M059J (cell line): Measurements from ENCODE around the gene PIP4K2C. TPM values are rescaled to one million over a fixed set of nuclear protein-coding genes. Genes with fewer than 3 reads are reported as not detected.
A peak's percentile ranks its signal among the peaks of the same experiment; 100 is the strongest.

ENCODE experiments used
- DNase-seq: peaks from one replicate; pipeline ENCODE4 v3.0.0-alpha.2; 2012; ENCODE audit warnings: low read depth
- total RNA-seq: library from RNA; depleted of rRNA; stranded (reverse); fragments of >200 nt; shearing (Covaris generic); gene quantifications from 2 replicates; pipeline ENCODE4 v1.2.3, GENCODE V29; 2014; rRNA removed

PIP4K2C gene
- 71.2 and 85.3 TPM in 2 replicates for total RNA-seq

DNA sequence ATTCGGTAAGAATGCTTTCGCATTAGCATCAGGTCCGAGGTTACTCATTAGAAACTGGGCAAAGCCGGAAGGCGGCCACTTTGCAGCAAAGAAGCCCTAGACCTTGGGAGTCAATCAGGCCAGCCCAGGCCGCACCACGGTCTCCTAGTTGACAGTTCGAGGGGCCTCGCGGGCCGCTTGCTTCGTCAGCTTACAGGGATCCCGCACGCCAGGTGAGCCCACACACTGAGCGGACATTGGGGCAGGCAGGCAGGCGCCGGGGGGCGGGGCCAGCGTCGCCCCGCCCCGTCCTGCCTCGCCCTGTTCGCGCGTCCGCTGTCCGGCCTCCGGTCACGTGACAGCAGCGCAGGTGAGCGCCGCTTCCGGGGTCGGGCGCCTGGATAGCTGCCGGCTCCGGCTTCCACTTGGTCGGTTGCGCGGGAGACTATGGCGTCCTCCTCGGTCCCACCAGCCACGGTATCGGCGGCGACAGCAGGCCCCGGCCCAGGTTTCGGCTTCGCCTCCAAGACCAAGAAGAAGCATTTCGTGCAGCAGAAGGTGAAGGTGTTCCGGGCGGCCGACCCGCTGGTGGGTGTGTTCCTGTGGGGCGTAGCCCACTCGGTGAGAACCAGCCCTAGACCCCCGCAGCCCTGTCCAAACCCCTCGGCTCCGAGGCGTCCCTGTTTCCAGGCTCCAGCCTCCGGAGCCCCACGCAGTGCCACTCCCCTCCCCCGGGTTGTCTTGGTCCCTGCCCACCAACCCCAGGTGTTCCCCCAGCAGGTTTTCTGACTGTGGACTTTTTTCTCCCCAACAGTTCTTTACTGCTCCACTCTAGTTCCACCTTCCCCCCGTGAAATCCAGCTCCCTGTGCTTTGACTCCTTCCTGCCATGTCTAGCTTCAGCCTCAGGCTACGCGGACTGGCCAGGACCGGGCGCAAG lies at the start of gene PIP4K2C:
PIP4K2C (plus strand) TSS at position 329 of the 918 bp plus-strand sequence; CDS start at position 427, 98 bp downstream.
- DNase-seq, result peak; percentile 74

- no peak for DNase-seq
Measured at GRCh38 chr12:57541717-57542116, 49.3 kb upstream of the PIP4K2C start.

- peak; percentile 25 for DNase-seq
Measured at GRCh38 chr12:57543581-57543980, 47.4 kb upstream of the PIP4K2C start.

DNA sequence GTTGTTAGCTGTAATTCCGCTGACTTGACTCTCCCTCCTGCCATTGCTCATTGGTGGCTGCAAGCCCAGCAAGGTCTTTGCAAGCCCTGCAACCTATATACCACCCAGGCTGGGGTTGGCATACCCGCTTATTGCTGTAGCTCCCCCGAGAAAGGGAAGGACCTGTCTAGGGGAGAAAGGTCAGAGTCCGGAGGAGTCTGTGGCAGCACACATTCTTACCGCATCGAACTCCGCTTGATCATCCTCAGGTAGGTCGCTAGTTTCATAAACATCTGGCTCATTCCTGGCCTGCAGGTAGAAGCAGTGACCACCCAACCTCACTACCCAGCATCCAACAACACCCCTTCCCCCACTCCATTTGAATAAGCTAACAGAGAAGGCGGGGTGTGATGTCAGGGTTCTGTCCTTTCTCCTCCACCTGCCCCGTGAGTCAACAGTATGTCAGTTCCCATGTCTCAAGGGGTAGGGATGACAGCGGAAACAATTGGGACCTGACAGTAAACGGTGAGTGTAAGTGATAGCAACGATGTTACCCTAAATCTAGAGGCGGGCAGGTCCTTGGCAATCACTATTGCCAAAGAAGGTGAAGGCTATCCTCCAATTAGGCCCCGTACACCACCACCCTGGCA lies 45.1 kb upstream of the PIP4K2C start:
- DNase-seq, result no peak

DNA sequence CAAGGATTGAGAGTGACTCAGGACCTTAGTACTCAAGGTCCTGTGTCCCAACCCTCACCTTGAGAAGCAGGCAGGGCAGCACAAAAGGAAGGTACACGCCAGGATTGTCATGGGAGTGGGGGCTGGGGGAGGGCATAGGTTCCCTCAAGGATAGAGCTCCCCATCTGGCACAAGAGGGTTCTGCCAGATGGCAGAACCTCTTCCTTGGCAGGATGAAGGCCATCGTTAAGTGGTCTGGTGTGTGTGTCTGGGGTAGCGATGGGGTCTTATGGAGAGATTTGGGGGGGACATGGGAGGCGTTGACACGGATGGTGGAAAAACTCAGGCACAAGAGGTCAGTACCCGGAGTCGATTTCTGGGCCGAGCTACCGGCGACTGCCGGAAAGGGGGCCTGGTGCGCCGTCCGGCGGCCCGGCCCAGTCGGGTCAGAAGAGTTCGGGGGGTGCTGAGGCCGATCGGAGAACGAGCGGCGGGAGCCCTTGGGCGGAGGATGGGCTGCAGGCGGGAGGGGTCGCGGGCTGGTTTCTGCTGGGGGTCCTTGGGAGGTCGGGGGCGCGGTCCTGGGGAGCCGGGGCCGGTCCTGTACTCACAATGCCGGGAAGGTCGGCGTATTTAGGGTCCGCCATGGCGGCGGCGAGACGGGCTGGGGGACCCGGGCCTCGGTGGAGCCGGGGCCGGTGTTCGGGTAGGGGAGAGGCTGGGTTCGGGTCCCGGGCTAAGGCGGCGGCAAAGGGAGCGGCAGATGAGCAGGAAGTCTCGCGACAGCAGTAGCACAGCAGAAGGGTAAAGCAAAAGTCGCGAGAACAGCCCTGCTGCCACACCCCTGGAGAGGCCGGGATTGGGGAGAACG lies 44.3 kb upstream of the PIP4K2C start, which contains the start of gene DCTN2:
DCTN2 (minus strand) TSS at position 755 of the 850 bp plus-strand sequence; CDS start at position 626, 129 bp downstream.
- DNase-seq, result peak; percentile 97

GRCh38 chr12:57547288-57548012 lies 43.5 kb upstream of the PIP4K2C start:
- DNase-seq, result no peak

DNA sequence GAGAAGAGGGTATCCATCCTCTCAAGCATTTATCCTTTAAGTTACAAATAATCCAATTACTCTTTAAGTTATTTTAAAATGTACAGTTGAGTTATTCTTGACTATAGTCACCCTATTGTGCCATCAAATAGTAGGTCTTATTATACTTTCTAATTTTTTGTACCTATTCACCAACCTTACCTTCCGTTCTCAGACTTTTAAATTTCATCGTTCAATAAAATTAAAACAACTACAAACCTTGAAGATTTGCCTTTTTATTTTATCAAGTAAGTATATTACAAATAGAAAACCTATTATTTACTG lies 43.0 kb upstream of the PIP4K2C start:
- no peak for DNase-seq

- DNase-seq, result no peak
Measured at GRCh38 chr12:57548488-57548887, 42.5 kb upstream of the PIP4K2C start.

DNA sequence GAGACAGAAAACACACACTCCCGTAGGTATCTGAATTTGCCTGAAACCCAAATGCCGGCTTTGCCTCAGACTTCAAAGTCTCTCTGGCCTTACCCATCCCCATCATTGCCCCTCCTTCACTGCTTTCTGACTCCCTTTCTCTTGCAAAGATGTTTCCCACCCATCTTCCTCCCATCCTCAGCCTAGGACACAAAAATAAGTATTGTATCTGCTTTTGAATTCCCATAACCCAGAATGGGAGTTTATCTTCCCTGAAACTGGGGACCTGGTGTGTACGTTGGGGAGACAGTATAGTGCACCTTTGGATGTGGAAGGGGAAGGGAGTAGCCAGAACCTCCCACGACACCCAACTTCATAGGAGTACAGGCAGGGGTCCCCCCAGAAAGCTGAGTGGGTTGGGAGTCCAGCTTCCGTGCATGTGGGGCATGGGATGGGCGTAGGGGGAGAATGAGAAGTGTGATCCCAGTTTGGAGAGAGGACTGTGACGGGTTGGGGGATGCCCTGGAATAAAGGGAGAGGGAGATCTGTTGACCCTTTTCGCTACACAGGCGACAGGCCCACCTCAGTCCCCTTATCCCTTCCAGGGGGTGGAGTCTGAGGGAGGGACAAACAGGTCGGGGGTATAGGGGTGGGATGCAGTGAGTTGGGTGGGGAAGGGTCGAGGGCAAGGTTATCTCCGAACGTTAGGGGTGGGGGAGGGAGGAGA lies 41.6 kb upstream of the PIP4K2C start:
- no peak for DNase-seq

GRCh38 chr12:57549909-57550640 lies 40.9 kb upstream of the PIP4K2C start, which contains the start of gene KIF5A:
TSS of gene KIF5A (plus strand) at chr12:57550044. CDS start at chr12:57550272, 228 bp downstream.
- DNase-seq, result peak; percentile 18

DNA sequence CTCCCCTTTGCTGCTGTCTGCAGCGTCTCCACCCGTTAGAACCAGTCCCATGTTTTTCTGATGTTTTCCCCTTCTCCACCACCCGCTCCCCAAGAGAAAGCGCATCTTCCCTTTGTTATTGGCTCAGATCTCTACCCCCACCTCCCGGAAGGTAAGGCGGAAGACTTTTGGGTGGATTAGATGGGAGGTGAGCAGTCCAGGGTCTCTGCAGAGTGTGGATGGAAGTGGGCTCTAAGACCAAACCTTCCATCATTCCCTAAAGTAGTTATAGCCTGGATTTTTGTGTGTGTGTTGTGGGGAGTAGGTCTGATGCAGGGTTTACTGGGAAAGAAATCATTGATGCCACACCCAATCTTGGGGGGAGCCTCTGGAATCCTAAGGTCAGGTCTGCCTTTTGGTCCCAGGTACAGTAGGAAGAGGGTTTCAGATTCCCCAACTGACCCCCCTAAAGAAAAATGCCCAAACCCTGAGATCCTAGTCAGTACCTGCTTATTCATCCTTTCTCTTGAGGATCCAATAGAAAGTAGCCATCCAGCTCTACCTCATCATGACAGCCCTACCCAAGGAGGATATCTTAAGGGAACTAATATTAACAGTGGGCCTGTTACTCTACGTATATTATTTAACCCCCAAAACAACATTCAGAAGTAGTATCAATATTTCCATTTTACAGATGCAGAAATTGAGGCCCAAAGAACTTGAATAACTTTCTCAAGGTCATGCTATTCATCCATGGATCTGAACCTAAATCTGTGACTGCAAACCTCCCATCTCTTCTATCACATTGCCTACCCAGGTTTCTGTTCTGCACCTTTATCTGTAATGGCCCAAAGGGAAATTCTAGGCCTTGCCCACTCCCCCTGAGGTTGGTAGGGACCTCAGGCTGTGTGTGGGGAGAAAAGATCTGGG lies 40.1 kb upstream of the PIP4K2C start:
- DNase-seq, result no peak

DNA sequence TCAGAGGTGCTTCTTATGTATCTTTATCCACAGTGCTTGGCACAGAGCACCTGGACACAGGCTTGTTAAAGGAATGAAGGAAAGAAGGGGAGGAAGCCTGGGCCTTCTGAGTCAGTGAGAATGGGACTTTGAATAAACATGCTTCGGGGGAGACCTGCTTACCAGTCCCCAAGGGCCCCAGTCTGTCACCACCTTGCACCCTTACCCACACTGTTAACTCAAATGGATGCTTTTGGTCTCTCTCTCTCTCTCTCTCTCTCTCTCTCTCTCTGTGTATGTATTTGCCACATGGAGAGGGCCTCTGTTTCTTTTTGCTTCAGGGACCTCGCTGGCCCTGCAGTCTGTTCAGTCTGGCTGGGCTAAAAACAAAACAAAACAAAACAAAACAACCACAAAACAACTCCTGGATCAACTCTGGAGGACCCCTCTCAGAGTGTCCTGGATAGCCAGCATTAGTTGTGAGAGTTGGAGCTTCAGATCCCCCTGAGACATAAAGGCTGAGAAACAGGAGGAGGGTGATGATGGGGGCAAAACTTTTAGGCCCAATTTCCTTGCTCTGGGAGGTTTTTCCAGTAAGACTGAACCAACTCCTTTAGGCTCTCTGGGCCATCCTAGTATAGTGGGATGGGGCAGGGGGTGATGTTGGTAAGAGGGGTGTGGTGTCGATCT lies 39.2 kb upstream of the PIP4K2C start:
- no peak for DNase-seq

DNA sequence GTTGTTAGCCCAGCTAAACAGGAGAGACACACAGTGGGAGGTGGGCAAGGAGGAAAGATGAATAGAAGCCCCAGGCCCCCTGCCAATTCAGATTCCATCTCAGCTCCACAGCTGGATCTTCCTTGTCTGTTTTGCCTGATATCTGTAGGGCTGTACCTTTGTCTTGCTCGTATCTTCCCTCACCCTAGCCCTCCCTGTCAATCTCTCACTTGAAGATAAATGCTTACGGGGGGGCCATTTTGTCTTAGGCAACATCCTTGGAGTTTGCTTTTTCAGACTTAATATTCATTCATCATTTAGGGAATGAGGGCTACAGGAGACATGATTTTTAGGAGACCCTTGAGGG lies 38.7 kb upstream of the PIP4K2C start:
- DNase-seq, result no peak

DNA sequence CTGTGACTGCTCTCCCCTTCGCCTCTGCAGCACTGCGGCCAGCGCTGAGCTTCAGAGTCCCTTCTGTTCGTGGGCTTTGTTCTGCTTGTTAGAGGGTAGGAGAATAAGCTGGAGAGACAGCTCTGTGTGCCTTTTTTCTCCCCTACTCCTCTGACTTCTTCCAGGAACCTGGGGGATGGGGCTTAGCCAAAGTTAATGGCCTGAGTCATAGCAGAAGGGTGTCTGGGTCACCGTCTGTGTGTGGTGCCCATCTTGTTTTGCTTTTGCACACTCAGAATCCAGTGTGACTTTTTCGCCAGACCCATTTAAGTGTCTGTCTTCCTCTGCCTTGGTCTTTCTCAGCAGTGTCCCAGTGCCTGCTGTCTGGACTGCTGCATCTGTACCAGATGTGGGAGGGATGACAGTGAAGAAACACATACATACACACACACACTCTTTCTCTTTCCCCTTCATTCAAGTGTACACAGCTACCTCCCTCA lies 38.1 kb upstream of the PIP4K2C start:
- peak; percentile 54 for DNase-seq

- DNase-seq, result no peak
Measured at GRCh38 chr12:57553343-57554202, 37.4 kb upstream of the PIP4K2C start.

DNA sequence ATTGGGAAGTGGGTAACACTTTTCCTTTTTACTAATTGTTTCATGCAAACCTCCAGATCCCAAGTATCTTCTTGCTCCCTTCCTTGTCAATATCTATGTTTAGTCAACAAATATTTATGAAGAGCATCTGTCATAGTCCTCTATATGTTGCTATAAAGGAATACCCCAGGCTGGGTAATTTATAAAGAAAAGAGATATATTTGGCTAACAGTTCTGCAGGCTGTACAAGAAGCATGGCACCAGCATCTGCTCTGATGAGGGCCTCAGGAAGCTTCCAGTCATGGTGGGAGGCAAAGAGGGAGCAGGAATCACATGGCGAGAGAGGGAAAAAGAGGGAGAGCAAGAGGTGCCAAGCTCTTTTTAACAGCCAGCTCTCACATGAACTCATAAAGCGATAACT lies 36.5 kb upstream of the PIP4K2C start:
- no peak for DNase-seq

DNA sequence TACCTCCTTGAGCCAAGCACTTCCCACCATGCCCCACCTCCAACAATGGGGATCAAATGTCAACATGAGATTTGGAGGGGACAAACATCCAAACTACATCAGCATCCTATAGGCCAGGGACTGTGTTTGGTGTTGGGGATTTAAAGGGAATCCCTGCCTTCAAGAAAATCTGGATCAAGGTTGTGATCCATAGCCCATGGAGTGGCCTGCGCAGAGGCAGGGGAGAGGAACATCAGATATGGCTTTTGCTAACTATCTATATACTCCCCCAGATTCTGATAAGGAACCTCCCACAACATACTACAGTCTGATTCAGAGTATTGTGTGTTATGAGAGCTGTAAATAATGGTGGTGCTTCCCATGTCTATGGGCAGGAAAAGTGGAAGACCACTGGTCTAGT lies 36.1 kb upstream of the PIP4K2C start:
- no peak for DNase-seq
